Fibroblast of mammary gland (primary cell): ENCODE measurements around the gene LRRC49.

Source experiments
- DNase-seq: peaks from one replicate; pipeline ENCODE4 v3.0.0-alpha.2; 2010; ENCODE audit warnings: low read depth
- H3K4me3 ChIP-seq: 2 replicates; pipeline ENCODE4 v1.5.1; 2011; ENCODE audit warnings: low read depth, mild to moderate bottlenecking, low read length, moderate library complexity; ENCODE audit not compliant: control insufficient read depth
- TF ChIP-seq, protein P1 (sequence below): conservative IDR thresholded peaks from 2 replicates; pipeline ENCODE4 v1.5.1; 2011; ENCODE audit warnings: low read depth, low read length, inconsistent platforms; ENCODE audit not compliant: control insufficient read depth, insufficient read depth

The LRRC49 gene

GRCh38 chr15:71080166-71080565 lies 187.5 kb downstream of the LRRC49 start:
- DNase-seq = peak; percentile 39
- TF ChIP-seq, protein P1, sequence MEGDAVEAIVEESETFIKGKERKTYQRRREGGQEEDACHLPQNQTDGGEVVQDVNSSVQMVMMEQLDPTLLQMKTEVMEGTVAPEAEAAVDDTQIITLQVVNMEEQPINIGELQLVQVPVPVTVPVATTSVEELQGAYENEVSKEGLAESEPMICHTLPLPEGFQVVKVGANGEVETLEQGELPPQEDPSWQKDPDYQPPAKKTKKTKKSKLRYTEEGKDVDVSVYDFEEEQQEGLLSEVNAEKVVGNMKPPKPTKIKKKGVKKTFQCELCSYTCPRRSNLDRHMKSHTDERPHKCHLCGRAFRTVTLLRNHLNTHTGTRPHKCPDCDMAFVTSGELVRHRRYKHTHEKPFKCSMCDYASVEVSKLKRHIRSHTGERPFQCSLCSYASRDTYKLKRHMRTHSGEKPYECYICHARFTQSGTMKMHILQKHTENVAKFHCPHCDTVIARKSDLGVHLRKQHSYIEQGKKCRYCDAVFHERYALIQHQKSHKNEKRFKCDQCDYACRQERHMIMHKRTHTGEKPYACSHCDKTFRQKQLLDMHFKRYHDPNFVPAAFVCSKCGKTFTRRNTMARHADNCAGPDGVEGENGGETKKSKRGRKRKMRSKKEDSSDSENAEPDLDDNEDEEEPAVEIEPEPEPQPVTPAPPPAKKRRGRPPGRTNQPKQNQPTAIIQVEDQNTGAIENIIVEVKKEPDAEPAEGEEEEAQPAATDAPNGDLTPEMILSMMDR = no peak

DNA sequence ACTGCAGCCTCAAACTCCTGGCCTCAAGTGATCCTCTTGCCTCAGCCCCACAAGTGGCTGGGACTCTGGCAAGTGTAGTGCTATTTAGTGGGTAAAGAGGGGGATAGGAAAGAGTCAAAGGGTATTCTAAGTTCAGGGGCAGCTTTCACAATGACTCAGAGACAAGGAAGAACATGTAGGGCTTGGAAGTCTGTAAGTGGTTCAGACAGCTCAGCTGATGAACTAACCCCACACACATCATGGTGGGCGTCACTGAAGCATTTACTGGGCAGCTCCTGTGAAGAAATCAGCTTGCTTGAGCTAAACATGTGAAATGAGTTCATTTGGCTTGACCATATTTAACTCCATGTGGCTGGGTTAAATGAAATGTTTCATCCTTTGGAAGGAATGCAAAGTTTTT lies 188.1 kb downstream of the LRRC49 start:
- TF ChIP-seq, protein P1 = no peak
- peak; percentile 98 for DNase-seq
- no peak overlapping the region for H3K4me3 ChIP-seq

More at GRCh38 chr15:71080166-71080565, 187.5 kb downstream of the LRRC49 start:
- no peak overlapping the region for H3K4me3 ChIP-seq

DNA sequence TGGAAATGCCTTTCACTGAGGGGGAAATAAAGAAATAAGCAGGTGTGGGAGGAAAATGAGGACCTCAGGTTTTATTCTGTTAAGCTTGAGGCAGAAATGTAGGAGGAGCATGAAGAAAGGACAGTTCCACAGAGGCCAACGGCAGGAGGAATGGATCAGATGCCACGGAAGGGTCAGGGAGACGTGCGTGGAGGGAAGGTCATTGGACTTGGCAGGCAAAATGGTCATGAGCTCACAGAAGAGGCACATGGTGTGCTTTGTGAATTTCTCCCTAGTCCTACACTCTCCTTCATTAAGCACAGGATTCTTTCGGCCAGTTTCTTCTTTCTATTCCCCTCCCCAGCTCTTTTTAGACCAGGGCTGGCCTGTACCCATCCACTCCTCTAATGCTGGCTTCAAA lies 190.2 kb downstream of the LRRC49 start:
- H3K4me3 ChIP-seq = no peak overlapping the region
- DNase-seq = peak; percentile 52
- TF ChIP-seq, protein P1 = no peak

DNA sequence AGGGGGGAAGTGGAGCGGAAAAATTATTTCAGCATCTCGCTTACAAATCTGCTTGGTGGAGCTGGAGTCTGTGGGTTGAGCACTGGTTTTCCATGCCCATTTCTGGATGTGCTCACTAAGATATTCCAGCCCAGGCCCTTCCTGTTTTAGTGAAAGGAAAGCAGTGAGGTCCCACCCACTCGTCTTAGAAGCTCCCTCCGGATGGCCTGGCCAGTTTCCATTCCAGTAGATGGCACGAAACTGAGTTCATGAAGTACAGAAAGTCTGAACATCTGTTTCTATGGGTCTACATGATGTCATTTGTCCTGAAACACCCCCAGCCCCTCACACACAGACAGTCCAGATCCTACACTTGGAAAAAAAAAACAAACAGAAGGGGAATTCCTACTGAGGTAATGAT lies 190.7 kb downstream of the LRRC49 start:
- TF ChIP-seq, protein P1 = no peak
- DNase-seq = peak; percentile 88
- no peak overlapping the region for H3K4me3 ChIP-seq

GRCh38 chr15:71084264-71084663 lies 191.6 kb downstream of the LRRC49 start:
- H3K4me3 ChIP-seq = no peak overlapping the region
- TF ChIP-seq, protein P1 = no peak
- no peak for DNase-seq

DNA sequence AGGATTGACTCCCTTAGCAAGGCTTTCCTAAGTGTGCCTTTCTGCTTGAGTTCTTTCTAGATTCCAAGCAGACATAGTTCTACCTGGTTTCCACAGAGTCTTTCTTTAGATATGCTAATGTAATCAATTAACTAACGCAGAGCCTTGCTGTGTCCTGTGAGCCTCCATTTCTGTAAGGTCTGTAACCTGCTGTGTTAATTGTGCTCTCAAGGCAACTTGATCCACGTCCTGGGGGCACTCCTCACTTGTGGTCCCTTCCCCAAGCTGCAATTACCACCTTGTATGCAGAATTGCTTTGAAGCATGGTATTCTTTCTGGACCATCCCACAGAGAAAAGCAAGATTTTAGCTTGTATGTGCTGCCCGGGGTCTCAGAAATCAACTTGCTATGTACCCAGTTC lies 193.2 kb downstream of the LRRC49 start:
- no peak overlapping the region for H3K4me3 ChIP-seq
- no peak for DNase-seq
- TF ChIP-seq, protein P1 = no peak

DNA sequence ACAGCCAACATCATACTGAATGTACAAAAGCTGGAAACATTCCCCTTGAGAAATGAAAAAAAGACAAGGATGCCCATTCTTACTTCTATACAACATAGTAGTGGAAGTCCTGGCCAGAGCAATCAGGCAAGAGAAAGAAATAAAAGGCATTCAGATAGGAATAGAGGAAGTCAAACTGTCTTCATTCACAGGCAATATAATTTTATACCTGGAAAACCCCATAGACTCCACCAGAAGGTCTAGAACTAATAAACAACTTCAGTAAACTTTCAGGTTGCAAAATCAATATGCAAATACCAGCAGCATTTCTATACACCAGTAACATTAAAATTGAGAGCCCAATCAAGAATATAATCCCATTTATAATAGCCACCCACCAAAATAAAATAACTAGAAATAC lies 195.5 kb downstream of the LRRC49 start:
- DNase-seq = no peak
- TF ChIP-seq, protein P1 = no peak
- H3K4me3 ChIP-seq = no peak overlapping the region
